ENCODE results near the gene KIAA0040.

The KIAA0040 gene

GRCh38 chr1:175200678-175201521, 8.3 kb upstream of the KIAA0040 start:
- DNase-seq, result no peak

GRCh38 chr1:175198332-175198731, 5.8 kb upstream of the KIAA0040 start:
- DNase-seq, result no peak

- DNase-seq, result no peak
Measured at GRCh38 chr1:175197531-175197930, 5.0 kb upstream of the KIAA0040 start.

- DNase-seq, result no peak
Measured at GRCh38 chr1:175195798-175196197, 3.2 kb upstream of the KIAA0040 start.

GRCh38 chr1:175195281-175195680, 2.7 kb upstream of the KIAA0040 start:
- DNase-seq, result no peak

- no peak for DNase-seq
Measured at GRCh38 chr1:175193527-175193910, 943 bp upstream of the KIAA0040 start.

GRCh38 chr1:175192111-175192629, 406 bp downstream of the KIAA0040 start:
- no peak for DNase-seq

GRCh38 chr1:175191659-175192058, 917 bp downstream of the KIAA0040 start:
- no peak for DNase-seq

GRCh38 chr1:175188936-175189335, 3.6 kb downstream of the KIAA0040 start:
- DNase-seq, result no peak

GRCh38 chr1:175186433-175187160, 6.0 kb downstream of the KIAA0040 start:
- no peak for DNase-seq

GRCh38 chr1:175185903-175186302, 6.7 kb downstream of the KIAA0040 start:
- no peak for DNase-seq

- DNase-seq, result no peak
Measured at GRCh38 chr1:175183586-175183985, 9.0 kb downstream of the KIAA0040 start.

- DNase-seq, result no peak
Measured at GRCh38 chr1:175182201-175182746, 10.3 kb downstream of the KIAA0040 start.

GRCh38 chr1:175179837-175180590, 12.6 kb downstream of the KIAA0040 start:
- no peak for DNase-seq

- DNase-seq, result no peak
Measured at GRCh38 chr1:175178456-175178855, 14.1 kb downstream of the KIAA0040 start.

- DNase-seq, result no peak
Measured at GRCh38 chr1:175178056-175178455, 14.5 kb downstream of the KIAA0040 start.

- DNase-seq, result no peak
Measured at GRCh38 chr1:175176246-175176645, 16.3 kb downstream of the KIAA0040 start.

- DNase-seq, result no peak
Measured at GRCh38 chr1:175174309-175175102, 18.1 kb downstream of the KIAA0040 start.

- DNase-seq, result no peak
Measured at GRCh38 chr1:175173531-175173930, 19.0 kb downstream of the KIAA0040 start.

- DNase-seq, result peak; percentile 15
Measured at GRCh38 chr1:175172503-175172902, 20.1 kb downstream of the KIAA0040 start.

GRCh38 chr1:175171036-175171913, 21.3 kb downstream of the KIAA0040 start:
- no peak for DNase-seq

Data from NCI-H1436 (cell line).